T-cell (primary cell): ENCODE measurements around the gene RYR1. TPM values are rescaled to one million over a fixed set of nuclear protein-coding genes. Genes with fewer than 3 reads are reported as not detected.

Experiments used
- ATAC-seq, 4 experiments: fragments of 200-7000 bp in 3 of 4; fragments of 150-1000 bp in 1 of 4; cut with Tn5 transposase; replicated peaks in 1 of 4; 1 replicate in 3 of 4; 2 replicates in 1 of 4; pipeline ENCODE4 v1.10.0; 2021; ENCODE audit warnings: moderate library complexity in 3 of 4, mild to moderate bottlenecking in 2 of 4, moderate number of reproducible peaks in 1 of 4
- CTCF ChIA-PET, 2 donors: fragments of 300-600 bp; sonication (Branson Sonifier 250); formaldehyde crosslinking; loops; one replicate each; lab custom pipeline; 2022; ENCODE audit warnings: antibody characterized with exemption in 2 of 2; lab: Charles Lee
- POLR2A ChIA-PET, 2 donors: fragments of 300-600 bp; sonication (Branson Sonifier 250); formaldehyde crosslinking; loops; one replicate each; lab custom pipeline; 2022; ENCODE audit warnings: antibody characterized with exemption in 2 of 2; lab: Charles Lee
- DNase-seq, 35 experiments: peaks; one replicate each; pipeline versions ENCODE4 v3.0.0 to v3.0.0-alpha.2; 2013 to 2023
- H3K27ac ChIP-seq: one replicate; pipeline ENCODE4 v1.5.1; 2013; ENCODE audit warnings: low read length
- H3K27me3 ChIP-seq, 2 experiments: replicated peaks in 1 of 2; 1 replicate in 1 of 2; 2 replicates in 1 of 2; pipeline versions ENCODE4 v1.6.1 to v1.7.0; 2013; ENCODE audit warnings: low read length in 1 of 2, mixed read lengths in 1 of 2; ENCODE audit not compliant: control insufficient read depth in 2 of 2, insufficient read depth in 2 of 2; ENCODE audit errors: extremely low read depth in 1 of 2
- H3K36me3 ChIP-seq, 2 donors: 1 replicate in 1 of 2; 2 replicates in 1 of 2; pipeline versions ENCODE4 v1.6.1 to v1.7.0; 2013; ENCODE audit warnings: low read length in 1 of 2; ENCODE audit not compliant: control insufficient read depth in 2 of 2, insufficient read depth in 1 of 2; ENCODE audit errors: extremely low read depth in 1 of 2
- H3K4me1 ChIP-seq, 2 experiments: 1 replicate in 1 of 2; 2 replicates in 1 of 2; pipeline versions ENCODE4 v1.6.1 to v1.7.0; 2013; ENCODE audit warnings: low read length in 2 of 2, mixed read lengths in 1 of 2; ENCODE audit not compliant: insufficient read depth in 2 of 2, control insufficient read depth in 1 of 2; ENCODE audit errors: extremely low read depth in 1 of 2
- H3K4me3 ChIP-seq, 2 donors: 1 replicate in 1 of 2; 2 replicates in 1 of 2; pipeline versions ENCODE4 v1.5.1 to v1.7.0; 2013; ENCODE audit warnings: mild to moderate bottlenecking in 2 of 2, low read length in 1 of 2, moderate library complexity in 1 of 2; ENCODE audit not compliant: control insufficient read depth in 1 of 2; ENCODE audit errors: extremely low read depth in 1 of 2
- H3K9me3 ChIP-seq: 2 replicates; pipeline ENCODE4 v1.7.0; 2013
- H3K27ac Mint-ChIP-seq, 2 donors: one replicate each; pipeline ENCODE4 v1.8.0; 2020 to 2021; ENCODE audit warnings: mild to moderate bottlenecking in 2 of 2, mixed read lengths in 2 of 2
- H3K27me3 Mint-ChIP-seq, 2 donors: one replicate each; pipeline ENCODE4 v1.8.0; 2021 to 2022; ENCODE audit warnings: mixed read lengths in 2 of 2
- H3K36me3 Mint-ChIP-seq: one replicate; pipeline ENCODE4 v1.8.0; 2021; ENCODE audit warnings: mixed read lengths
- H3K4me1 Mint-ChIP-seq, 3 donors: one replicate each; pipeline ENCODE4 v1.8.0; 2020 to 2022; ENCODE audit warnings: mixed read lengths in 3 of 3, mild to moderate bottlenecking in 1 of 3
- H3K4me3 Mint-ChIP-seq, 3 donors: one replicate each; pipeline ENCODE4 v1.8.0; 2020 to 2022; ENCODE audit warnings: mild to moderate bottlenecking in 3 of 3, mixed read lengths in 3 of 3, moderate library complexity in 3 of 3
- H3K9me3 Mint-ChIP-seq, 3 donors: one replicate each; pipeline ENCODE4 v1.8.0; 2020 to 2022; ENCODE audit warnings: mixed read lengths in 3 of 3
- WGBS: methylation state at CpG from one replicate; pipeline ENCODE4 v1.1.5; 2013; ENCODE audit warnings: missing lambda C conversion rate; ENCODE audit not compliant: insufficient coverage; 5-methylcytosine and 5-hydroxymethylcytosine counted together
- total RNA-seq, 35 experiments: library from RNA in 6 of 35; stranded (reverse) in 6 of 35; fragments of 120-200 nt in 1 of 35; gene quantifications; one replicate each; pipeline versions ENCODE4 v1.2.1 to v1.2.4 and lab custom pipeline; 2013 to 2026

RYR1 gene
- total RNA-seq, 5 donors from 2014 or later (not counting 1 experiment from before 2014, with no cell fraction given): 1.1 to 3.8 (median 2.9) TPM

GRCh38 chr19:38445362-38445761, 11.9 kb downstream of the RYR1 start:
- H3K4me1 Mint-ChIP-seq: peaks cover 0 to 2% (median 0%) of the 10 kb centered on the region in 3 donors
- H3K27me3 ChIP-seq: peaks cover 0 to 35% of the 10 kb centered on the region in 2 experiments
- 86% methylated on average over 5 of the region's 7 CpGs for WGBS
- H3K9me3 ChIP-seq: no peaks in the 10 kb centered on the region
- H3K4me3 Mint-ChIP-seq: no peak overlapping the region
- H3K4me1 ChIP-seq: no peaks in the 10 kb centered on the region
- ChIA-PET POLR2A (no interaction called here), CTCF (no interaction called here)
- no peak overlapping the region for H3K4me3 ChIP-seq
- H3K27ac ChIP-seq: no peak overlapping the region
- no peaks in the 10 kb centered on the region for H3K9me3 Mint-ChIP-seq
- ATAC-seq (no peak), DNase-seq (no peak)
- H3K27ac Mint-ChIP-seq: no peak overlapping the region
- H3K27me3 Mint-ChIP-seq: peaks cover 7 to 13% of the 10 kb centered on the region in 2 donors
- H3K36me3 Mint-ChIP-seq: no peaks in the 10 kb centered on the region
- H3K36me3 ChIP-seq: no peaks in the 10 kb centered on the region

DNA sequence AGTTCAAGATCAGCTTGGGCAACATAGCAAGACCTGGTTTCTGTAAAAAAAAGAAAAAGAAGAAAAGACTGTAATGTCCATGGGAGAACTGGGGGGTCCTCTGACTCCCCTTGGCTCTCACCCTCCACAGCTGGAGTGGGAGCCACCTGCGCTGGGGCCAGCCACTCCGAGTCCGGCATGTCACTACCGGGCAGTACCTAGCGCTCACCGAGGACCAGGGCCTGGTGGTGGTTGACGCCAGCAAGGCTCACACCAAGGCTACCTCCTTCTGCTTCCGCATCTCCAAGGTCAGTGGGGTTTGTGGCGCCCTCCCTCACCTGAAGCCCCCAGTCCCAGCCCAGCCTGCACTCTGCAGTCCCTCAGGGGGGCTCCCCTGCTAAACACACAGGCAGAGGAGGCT, 14.7 kb downstream of the RYR1 start:
- Mint-ChIP-seq H3K36me3 (no peaks in the 10 kb centered on the region), H3K9me3 (no peaks in the 10 kb centered on the region), H3K4me1 (no peaks in the 10 kb centered on the region), H3K27ac (no peak overlapping the region), H3K27me3 (peaks cover 0 to 8% of the 10 kb centered on the region in 2 donors), H3K4me3 (no peak overlapping the region)
- POLR2A ChIA-PET: no interaction called here
- H3K4me3 ChIP-seq: no peak overlapping the region
- H3K27ac ChIP-seq: no peak overlapping the region
- CTCF ChIA-PET: no interaction called here
- H3K4me1 ChIP-seq: no peaks in the 10 kb centered on the region
- 88% methylated on average over 9 of the region's 9 CpGs for WGBS
- no peaks in the 10 kb centered on the region for H3K36me3 ChIP-seq
- ATAC-seq (no peak), DNase-seq (no peak)
- H3K9me3 ChIP-seq: no peaks in the 10 kb centered on the region
- peaks cover 0 to 17% of the 10 kb centered on the region in 2 experiments for H3K27me3 ChIP-seq

- no peaks in the 10 kb centered on the region for H3K9me3 ChIP-seq
- no peak for ATAC-seq
- ChIA-PET CTCF (no interaction called here), POLR2A (no interaction called here)
- Mint-ChIP-seq H3K36me3 (no peaks in the 10 kb centered on the region), H3K9me3 (no peaks in the 10 kb centered on the region), H3K27ac (no peak overlapping the region), H3K4me1 (no peaks in the 10 kb centered on the region), H3K27me3 (peaks cover 0 to 4% of the 10 kb centered on the region in 2 donors), H3K4me3 (no peak overlapping the region)
- 71% methylated on average over 2 of the region's 5 CpGs for WGBS
- no peaks in the 10 kb centered on the region for H3K4me1 ChIP-seq
- no peaks in the 10 kb centered on the region for H3K36me3 ChIP-seq
- no peak overlapping the region for H3K27ac ChIP-seq
- DNase-seq: no peak
- H3K4me3 ChIP-seq: no peak overlapping the region
- peaks cover 0 to 8% of the 10 kb centered on the region in 2 experiments for H3K27me3 ChIP-seq
Observed at GRCh38 chr19:38449518-38449917, 16.0 kb downstream of the RYR1 start.

GRCh38 chr19:38451036-38451435, 17.5 kb downstream of the RYR1 start:
- H3K4me3 Mint-ChIP-seq: no peak overlapping the region
- no peak for ATAC-seq

GRCh38 chr19:38451629-38452028, 18.1 kb downstream of the RYR1 start:
- no peak for ATAC-seq
- no peak overlapping the region for H3K27ac Mint-ChIP-seq
- no peaks in the 10 kb centered on the region for H3K27me3 Mint-ChIP-seq

More at GRCh38 chr19:38451036-38451435, 17.5 kb downstream of the RYR1 start:
- CTCF ChIA-PET: no interaction called here
- Mint-ChIP-seq H3K9me3 (no peaks in the 10 kb centered on the region), H3K27me3 (no peaks in the 10 kb centered on the region), H3K27ac (no peak overlapping the region), H3K36me3 (no peaks in the 10 kb centered on the region), H3K4me1 (no peaks in the 10 kb centered on the region)
- Histone ChIP-seq H3K4me3 (no peak overlapping the region), H3K9me3 (no peaks in the 10 kb centered on the region), H3K27me3 (peaks cover 0 to 7% of the 10 kb centered on the region in 2 experiments), H3K36me3 (no peaks in the 10 kb centered on the region), H3K4me1 (no peaks in the 10 kb centered on the region), H3K27ac (no peak overlapping the region)
- WGBS: 87% methylated on average over 8 of the region's 8 CpGs
- POLR2A ChIA-PET: no interaction called here
- DNase-seq: no peak

GRCh38 chr19:38452430-38453366, 19.2 kb downstream of the RYR1 start:
- H3K36me3 ChIP-seq: no peaks in the 10 kb centered on the region
- Mint-ChIP-seq H3K36me3 (no peaks in the 10 kb centered on the region), H3K4me3 (no peak overlapping the region), H3K4me1 (no peaks in the 10 kb centered on the region), H3K9me3 (no peaks in the 10 kb centered on the region), H3K27me3 (no peaks in the 10 kb centered on the region), H3K27ac (no peak overlapping the region)
- H3K27ac ChIP-seq: no peak overlapping the region
- no peak overlapping the region for H3K4me3 ChIP-seq
- CTCF ChIA-PET: no interaction called here
- POLR2A ChIA-PET: no interaction called here
- peak in 1 of 35 experiments; percentile 8 for DNase-seq
- peaks cover 0 to 10% of the 10 kb centered on the region in 2 experiments for H3K27me3 ChIP-seq
- H3K9me3 ChIP-seq: no peaks in the 10 kb centered on the region
- 82% methylated on average over 39 of the region's 45 CpGs for WGBS
- ATAC-seq: no peak
- H3K4me1 ChIP-seq: no peaks in the 10 kb centered on the region

More at GRCh38 chr19:38451629-38452028, 18.1 kb downstream of the RYR1 start:
- Mint-ChIP-seq H3K4me1 (no peaks in the 10 kb centered on the region), H3K9me3 (no peaks in the 10 kb centered on the region), H3K36me3 (no peaks in the 10 kb centered on the region), H3K4me3 (no peak overlapping the region)
- Histone ChIP-seq H3K4me1 (no peaks in the 10 kb centered on the region), H3K4me3 (no peak overlapping the region), H3K9me3 (no peaks in the 10 kb centered on the region), H3K27ac (no peak overlapping the region), H3K27me3 (peaks cover 0 to 7% of the 10 kb centered on the region in 2 experiments), H3K36me3 (no peaks in the 10 kb centered on the region)
- no peak for DNase-seq
- WGBS: 94% methylated on average over 6 of the region's 9 CpGs
- ChIA-PET CTCF (no interaction called here), POLR2A (no interaction called here)
